Suprapubic skin (tissue), 4 donors: ENCODE data around the gene NTN3.

Experiments used
- CTCF ChIP-seq, 2 donors: fragments of 200-600 bp in 1 of 2; fragments of 450-650 bp in 1 of 2; sonication (generic) in 1 of 2; IDR thresholded peaks; one replicate each; pipeline ENCODE4 v1.5.1; 2016 to 2019; ENCODE audit warnings: antibody characterized with exemption in 2 of 2, mild to moderate bottlenecking in 1 of 2, moderate library complexity in 1 of 2
- POLR2A ChIP-seq, 2 donors: fragments of 450-650 bp; IDR thresholded peaks; one replicate each; pipeline ENCODE4 v1.6.1; 2017; ENCODE audit warnings: antibody characterized with exemption in 2 of 2, mild to moderate bottlenecking in 2 of 2, moderate library complexity in 2 of 2
- POLR2AphosphoS5 ChIP-seq, 3 donors: sonication (generic); formaldehyde crosslinking; IDR thresholded peaks; one replicate each; pipeline ENCODE4 v1.6.1; 2017; ENCODE audit warnings: antibody characterized with exemption in 3 of 3

GRCh38 chr16:2426941-2427361 is 44.1 kb upstream of the NTN3 start:
- TF ChIP-seq POLR2AphosphoS5 (IDR thresholded peaks at IDR 0.05) (no peak), CTCF (IDR thresholded peaks at IDR 0.05) (no peak), POLR2A (IDR thresholded peaks at IDR 0.05) (no peak)
